Astrocyte of the cerebellum (primary cell): ENCODE data around the gene FOXR2.

ENCODE experiments used
- DNase-seq: peaks from one replicate; pipeline ENCODE4 v3.0.0-alpha.2; 2011; ENCODE audit warnings: low read depth
- H3K4me3 ChIP-seq: 2 replicates; pipeline ENCODE4 v1.5.1; 2011; ENCODE audit warnings: mild to moderate bottlenecking, low read depth, low read length, moderate library complexity
- in situ Hi-C: cut with HindIII; loops from 2 replicates; pipeline ENCODE4 v1.10.0; 2017; ENCODE audit warnings: low sequenced_read_pairs
- TF ChIP-seq, protein P1 (sequence below): IDR thresholded peaks from 2 replicates; pipeline ENCODE4 v1.5.1; 2012; ENCODE audit warnings: low read length, low read depth, moderate library complexity, mild to moderate bottlenecking; ENCODE audit errors: missing control alignments

Gene FOXR2

DNA sequence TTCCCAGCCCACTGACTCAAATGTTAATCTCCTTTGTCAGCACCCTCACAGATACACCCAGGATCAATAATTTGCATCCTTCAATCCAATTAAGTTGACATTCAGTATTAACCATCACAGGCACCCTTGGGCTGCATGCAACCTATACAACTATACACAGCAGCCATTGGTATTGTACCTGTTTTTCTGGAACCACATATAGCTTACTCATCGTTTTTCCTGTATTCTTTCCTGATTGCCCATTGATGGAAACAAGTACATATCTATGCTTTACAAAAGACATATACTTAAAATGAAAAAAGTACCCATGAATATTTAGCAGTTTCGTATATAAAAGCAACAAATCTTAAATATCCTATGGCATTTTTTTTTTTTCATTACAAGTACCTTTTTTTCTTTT, 3.7 kb upstream of the FOXR2 start:
- TF ChIP-seq, protein P1, sequence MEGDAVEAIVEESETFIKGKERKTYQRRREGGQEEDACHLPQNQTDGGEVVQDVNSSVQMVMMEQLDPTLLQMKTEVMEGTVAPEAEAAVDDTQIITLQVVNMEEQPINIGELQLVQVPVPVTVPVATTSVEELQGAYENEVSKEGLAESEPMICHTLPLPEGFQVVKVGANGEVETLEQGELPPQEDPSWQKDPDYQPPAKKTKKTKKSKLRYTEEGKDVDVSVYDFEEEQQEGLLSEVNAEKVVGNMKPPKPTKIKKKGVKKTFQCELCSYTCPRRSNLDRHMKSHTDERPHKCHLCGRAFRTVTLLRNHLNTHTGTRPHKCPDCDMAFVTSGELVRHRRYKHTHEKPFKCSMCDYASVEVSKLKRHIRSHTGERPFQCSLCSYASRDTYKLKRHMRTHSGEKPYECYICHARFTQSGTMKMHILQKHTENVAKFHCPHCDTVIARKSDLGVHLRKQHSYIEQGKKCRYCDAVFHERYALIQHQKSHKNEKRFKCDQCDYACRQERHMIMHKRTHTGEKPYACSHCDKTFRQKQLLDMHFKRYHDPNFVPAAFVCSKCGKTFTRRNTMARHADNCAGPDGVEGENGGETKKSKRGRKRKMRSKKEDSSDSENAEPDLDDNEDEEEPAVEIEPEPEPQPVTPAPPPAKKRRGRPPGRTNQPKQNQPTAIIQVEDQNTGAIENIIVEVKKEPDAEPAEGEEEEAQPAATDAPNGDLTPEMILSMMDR, result no peak
- no peak overlapping the region for H3K4me3 ChIP-seq
- DNase-seq, result no peak
- in situ Hi-C loops, result no loop called here

DNA sequence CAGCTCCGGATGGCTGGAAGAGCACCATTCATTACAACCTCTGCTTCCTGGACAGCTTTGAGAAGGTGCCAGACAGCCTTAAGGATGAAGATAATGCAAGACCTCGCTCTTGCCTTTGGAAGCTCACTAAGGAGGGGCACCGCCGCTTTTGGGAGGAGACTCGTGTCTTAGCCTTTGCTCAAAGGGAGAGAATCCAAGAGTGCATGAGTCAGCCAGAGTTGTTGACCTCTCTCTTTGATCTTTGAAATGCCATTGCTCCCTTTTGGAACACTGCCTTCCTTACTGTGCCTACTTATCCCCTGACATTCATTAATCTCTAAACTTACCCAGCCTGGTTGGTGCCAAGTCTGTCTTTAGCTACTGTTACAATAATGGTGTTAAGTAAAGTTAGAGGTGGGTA, 1.2 kb downstream of the FOXR2 start:
- no peak for DNase-seq
- in situ Hi-C loops, result no loop called here
- H3K4me3 ChIP-seq, result no peak overlapping the region
- TF ChIP-seq, protein P1, result no peak

DNA sequence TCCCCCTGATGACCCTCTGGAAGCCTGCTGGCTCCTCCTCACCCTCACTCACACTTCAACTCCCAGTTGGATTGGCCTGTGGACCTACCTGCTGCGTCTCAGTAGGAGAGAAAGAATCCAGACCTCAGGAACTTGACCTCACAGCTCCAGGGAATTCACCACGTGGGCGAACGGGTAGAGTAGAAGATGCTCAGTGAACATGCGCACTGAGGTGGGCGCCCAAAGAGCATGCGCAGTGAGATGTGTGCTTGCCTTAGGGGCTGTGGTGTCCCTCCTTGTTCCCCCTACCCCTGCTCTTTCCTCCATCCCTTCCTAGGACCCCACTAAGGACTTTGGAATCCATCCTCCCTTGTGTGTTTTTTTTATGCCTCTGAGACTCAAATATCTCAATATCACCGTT, 12.9 kb downstream of the FOXR2 start:
- in situ Hi-C loops, result no loop called here
- no peak for DNase-seq
- no peak overlapping the region for H3K4me3 ChIP-seq
- TF ChIP-seq, protein P1, result no peak

DNA sequence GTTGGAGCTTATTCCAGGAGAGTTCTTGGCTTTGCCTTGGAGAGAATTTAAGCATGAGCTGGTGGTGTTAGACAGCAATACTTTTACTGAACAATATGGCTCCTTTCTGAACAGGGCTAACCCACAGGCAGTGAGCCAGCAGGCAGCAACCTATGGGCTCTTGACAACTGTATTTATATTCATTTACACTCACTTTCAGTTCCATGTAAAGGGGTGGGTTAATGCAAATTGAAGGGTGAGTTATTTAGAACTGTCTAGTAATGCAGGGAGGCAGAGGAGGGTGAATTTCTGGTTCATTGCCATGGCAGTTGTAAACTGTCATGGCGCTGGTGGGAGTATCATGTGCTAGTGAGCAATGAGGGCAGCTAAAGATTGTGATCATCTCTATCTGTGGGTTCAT, 15.7 kb downstream of the FOXR2 start:
- no peak for DNase-seq
- TF ChIP-seq, protein P1, result no peak
- in situ Hi-C loops, result no loop called here
- H3K4me3 ChIP-seq, result no peak overlapping the region

DNA sequence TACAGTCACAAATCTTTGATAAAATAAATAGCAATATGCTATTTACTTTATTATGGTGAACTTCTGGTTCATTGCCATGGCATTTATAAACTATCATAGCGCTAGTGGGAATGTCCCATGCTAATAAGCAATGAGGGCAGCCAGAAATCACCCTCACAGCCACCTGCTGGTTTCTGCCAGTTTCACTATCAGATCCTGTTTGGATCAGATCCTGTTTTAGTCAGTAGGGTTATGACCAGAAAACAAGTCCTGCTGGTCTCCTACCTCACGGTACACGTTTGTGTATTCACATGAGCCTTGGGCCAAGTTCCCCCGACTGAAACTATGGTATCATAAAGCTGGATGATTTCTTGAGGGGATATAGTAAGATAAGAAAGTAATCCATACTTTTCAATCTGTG, 17.7 kb downstream of the FOXR2 start:
- in situ Hi-C loops, result no loop called here
- DNase-seq, result no peak
- TF ChIP-seq, protein P1, result no peak
- no peak overlapping the region for H3K4me3 ChIP-seq

DNA sequence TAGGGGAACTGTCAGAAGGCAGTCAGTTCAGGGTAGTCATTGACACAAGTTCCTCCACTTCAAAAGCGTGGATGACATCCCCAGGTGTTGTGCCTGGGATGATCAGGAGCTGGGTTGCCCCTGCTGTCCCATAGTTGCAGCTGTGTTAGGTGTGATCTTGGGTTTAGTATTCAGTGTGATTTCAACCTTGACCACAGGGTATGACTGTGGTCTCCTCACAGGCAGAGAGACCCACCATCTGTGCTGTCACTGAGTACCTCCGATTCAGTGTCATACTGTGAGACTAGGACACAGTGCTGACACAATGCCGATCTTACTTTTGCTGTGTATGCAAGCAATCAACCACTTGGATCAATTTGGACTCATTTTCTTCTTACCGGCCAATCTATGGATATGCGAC, 25.2 kb downstream of the FOXR2 start:
- TF ChIP-seq, protein P1, result no peak
- H3K4me3 ChIP-seq, result no peak overlapping the region
- in situ Hi-C loops, result no loop called here
- no peak for DNase-seq

DNA sequence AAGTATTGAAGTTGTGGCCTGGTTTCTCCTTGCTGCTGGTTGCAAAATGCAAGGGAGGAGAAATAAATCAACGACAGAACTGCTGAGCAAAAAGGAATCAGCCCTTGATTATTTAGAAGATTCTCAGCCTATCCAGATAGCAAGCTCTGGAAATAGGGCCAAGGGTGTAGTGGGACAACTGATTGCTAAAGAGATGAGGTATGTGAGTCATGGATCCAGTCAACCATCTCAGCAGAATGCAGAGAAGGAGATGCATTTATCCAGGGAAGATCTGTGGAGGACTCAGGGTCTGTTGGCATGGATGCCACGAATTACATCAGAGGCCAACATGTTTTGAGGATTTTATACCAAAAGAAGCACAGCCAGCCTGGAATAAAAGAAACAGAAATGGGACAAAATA, 36.7 kb downstream of the FOXR2 start:
- TF ChIP-seq, protein P1, result no peak
- DNase-seq, result no peak
- in situ Hi-C loops, result no loop called here
- H3K4me3 ChIP-seq, result no peak overlapping the region
